ENCODE measurements around the gene MAP3K9.

The MAP3K9 gene

GRCh38 chr14:70742316-70742715 lies 67.0 kb downstream of the MAP3K9 start:
- Mint-ChIP-seq H3K4me1 (ENCODE audit: low read depth) (no peaks in the 10 kb centered on the region), H3K27ac (no peak overlapping the region), H3K9me3 (no peaks in the 10 kb centered on the region), H3K27me3 (no peaks in the 10 kb centered on the region), H3K36me3 (ENCODE audit: low read depth) (no peaks in the 10 kb centered on the region), H3K4me3 (no peak overlapping the region)
- intact Hi-C loops (cut with micrococcal nuclease): no loop called here

GRCh38 chr14:70741482-70741881 lies 67.8 kb downstream of the MAP3K9 start:
- Mint-ChIP-seq H3K27me3 (no peaks in the 10 kb centered on the region), H3K4me3 (no peak overlapping the region), H3K4me1 (ENCODE audit: low read depth) (no peaks in the 10 kb centered on the region), H3K9me3 (no peaks in the 10 kb centered on the region), H3K27ac (no peak overlapping the region), H3K36me3 (ENCODE audit: low read depth) (no peaks in the 10 kb centered on the region)
- intact Hi-C loops (cut with micrococcal nuclease): no loop called here

- intact Hi-C loops (cut with micrococcal nuclease): no loop called here
- Mint-ChIP-seq H3K27ac (no peak overlapping the region), H3K4me3 (no peak overlapping the region), H3K4me1 (ENCODE audit: low read depth) (no peaks in the 10 kb centered on the region), H3K36me3 (ENCODE audit: low read depth) (no peaks in the 10 kb centered on the region), H3K9me3 (no peaks in the 10 kb centered on the region), H3K27me3 (no peaks in the 10 kb centered on the region)
These were observed 74.3 kb downstream of the MAP3K9 start for GRCh38 chr14:70735043-70735442.

DNA sequence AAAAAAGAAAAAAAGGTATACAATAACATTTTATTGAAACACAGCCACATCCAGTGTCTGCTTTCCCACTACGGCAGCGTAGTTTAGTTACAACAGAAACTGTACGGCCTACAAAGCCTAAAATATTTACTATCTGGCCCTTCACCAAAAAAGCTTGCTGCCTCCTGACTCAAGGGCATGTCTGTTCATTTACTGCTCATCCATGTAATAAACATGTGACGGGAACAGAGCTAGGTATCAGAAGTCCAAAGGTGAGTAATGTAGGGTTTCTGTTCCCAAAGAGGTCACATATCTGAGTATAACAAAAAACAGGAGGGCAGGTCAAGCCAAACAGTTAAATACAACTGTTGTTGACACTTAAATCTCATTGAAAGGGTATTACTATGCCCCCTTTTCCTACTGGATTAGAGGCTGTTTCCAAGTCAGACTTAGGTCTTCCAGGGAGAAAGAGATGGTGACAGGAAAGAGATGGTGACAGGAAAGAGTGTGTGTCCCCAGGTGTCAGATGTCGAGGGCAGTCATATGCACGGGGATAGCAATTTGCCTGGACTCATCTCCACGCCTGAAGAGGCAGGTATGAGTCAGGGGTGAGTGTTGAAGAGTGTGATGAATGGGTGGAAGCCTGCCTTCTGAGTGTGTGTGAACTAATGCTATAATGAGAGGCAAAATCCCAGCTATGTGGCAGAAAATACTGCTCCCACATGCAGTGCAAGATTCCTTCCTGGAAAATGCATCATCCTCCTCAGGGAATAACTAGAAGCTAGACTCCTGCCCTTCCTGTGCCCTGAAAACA lies 77.7 kb downstream of the MAP3K9 start:
- H3K27ac Mint-ChIP-seq: no peak overlapping the region
- H3K9me3 Mint-ChIP-seq: no peaks in the 10 kb centered on the region
- no peak overlapping the region for H3K4me3 Mint-ChIP-seq
- no peaks in the 10 kb centered on the region for H3K36me3 Mint-ChIP-seq (ENCODE audit: low read depth)
- no peaks in the 10 kb centered on the region for H3K4me1 Mint-ChIP-seq (ENCODE audit: low read depth)
- no peaks in the 10 kb centered on the region for H3K27me3 Mint-ChIP-seq
- intact Hi-C loops (cut with micrococcal nuclease): no loop called here

DNA sequence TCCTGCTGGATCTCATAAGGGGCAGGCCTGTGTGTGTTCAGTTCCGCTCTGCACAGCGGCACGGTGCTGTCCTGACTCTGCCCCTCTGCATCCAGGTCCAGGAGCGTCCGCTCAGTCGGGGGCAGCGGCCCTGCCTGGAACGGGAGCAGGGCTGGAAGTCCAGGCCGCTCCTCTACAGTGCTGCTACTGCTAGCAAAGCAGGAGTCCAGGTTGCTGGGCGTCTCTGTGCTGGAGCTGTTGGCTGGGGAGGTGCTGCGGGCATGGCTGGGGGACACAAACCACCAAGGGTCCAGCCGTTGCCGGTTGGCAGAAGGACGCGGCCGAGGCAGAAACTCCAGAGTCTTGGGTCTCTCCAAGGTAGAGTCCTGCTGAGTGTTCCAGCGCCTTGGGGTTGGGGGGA lies 78.9 kb downstream of the MAP3K9 start:
- intact Hi-C loops (cut with micrococcal nuclease): no loop called here
- Mint-ChIP-seq H3K4me1 (ENCODE audit: low read depth) (no peaks in the 10 kb centered on the region), H3K9me3 (no peaks in the 10 kb centered on the region), H3K27ac (no peak overlapping the region), H3K27me3 (no peaks in the 10 kb centered on the region), H3K4me3 (no peak overlapping the region), H3K36me3 (ENCODE audit: low read depth) (no peaks in the 10 kb centered on the region)

- Mint-ChIP-seq H3K4me1 (ENCODE audit: low read depth) (no peaks in the 10 kb centered on the region), H3K4me3 (no peak overlapping the region), H3K36me3 (ENCODE audit: low read depth) (no peaks in the 10 kb centered on the region), H3K27ac (no peak overlapping the region), H3K27me3 (peaks cover 2% of the 10 kb centered on the region), H3K9me3 (no peaks in the 10 kb centered on the region)
- intact Hi-C loops (cut with micrococcal nuclease): no loop called here
These were observed 82.5 kb downstream of the MAP3K9 start for GRCh38 chr14:70726651-70727375.

- Mint-ChIP-seq H3K9me3 (no peaks in the 10 kb centered on the region), H3K27me3 (peaks cover 2% of the 10 kb centered on the region), H3K4me1 (ENCODE audit: low read depth) (no peaks in the 10 kb centered on the region), H3K27ac (no peak overlapping the region), H3K36me3 (ENCODE audit: low read depth) (no peaks in the 10 kb centered on the region), H3K4me3 (no peak overlapping the region)
- intact Hi-C loops (cut with micrococcal nuclease): no loop called here
These were observed 84.4 kb downstream of the MAP3K9 start for GRCh38 chr14:70724944-70725343.

DNA sequence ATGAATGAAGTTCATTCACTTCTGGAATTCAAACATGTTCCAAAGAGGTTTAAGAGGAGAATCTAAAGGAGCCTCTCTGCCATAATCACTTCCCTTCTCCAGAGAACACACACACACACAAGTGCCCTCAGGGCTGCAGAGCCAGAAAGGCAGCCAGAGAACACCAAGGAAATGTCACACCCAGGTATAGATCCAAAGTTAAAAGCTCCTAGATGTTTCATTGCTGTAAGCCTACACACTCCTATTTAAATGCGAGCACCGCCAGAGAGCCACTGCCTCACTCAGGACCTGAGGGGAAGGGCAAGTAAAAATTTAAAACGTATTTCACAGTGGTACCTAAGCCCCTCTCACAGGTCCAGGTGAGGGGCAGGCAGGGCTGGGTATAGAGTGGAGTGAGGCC lies 85.2 kb downstream of the MAP3K9 start:
- H3K4me1 Mint-ChIP-seq (ENCODE audit: low read depth): no peaks in the 10 kb centered on the region
- H3K36me3 Mint-ChIP-seq (ENCODE audit: low read depth): no peaks in the 10 kb centered on the region
- intact Hi-C loops (cut with micrococcal nuclease): no loop called here
- H3K27me3 Mint-ChIP-seq: peaks cover 2% of the 10 kb centered on the region
- no peak overlapping the region for H3K4me3 Mint-ChIP-seq
- H3K27ac Mint-ChIP-seq: no peak overlapping the region
- H3K9me3 Mint-ChIP-seq: no peaks in the 10 kb centered on the region

DNA sequence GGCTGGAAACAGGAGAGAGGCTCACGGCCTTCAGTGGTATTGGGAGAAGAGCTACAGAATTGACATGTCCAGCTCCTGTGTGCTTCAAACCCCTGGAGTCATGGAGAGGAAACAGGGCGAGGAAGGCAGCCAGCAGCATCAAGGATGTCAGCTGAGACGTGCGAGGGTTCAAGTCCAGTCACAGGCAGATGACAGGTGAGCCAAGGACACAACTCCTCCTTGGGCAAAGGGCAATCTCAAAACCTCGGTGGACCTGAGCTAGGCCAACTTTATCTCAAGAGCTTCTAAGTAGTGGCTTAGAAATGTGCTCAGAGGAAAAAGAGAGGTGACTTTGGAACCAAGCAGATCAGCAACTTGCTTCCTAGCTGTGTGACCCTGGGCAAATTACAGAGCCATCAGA lies 86.0 kb downstream of the MAP3K9 start:
- H3K36me3 Mint-ChIP-seq (ENCODE audit: low read depth): no peaks in the 10 kb centered on the region
- intact Hi-C loops (cut with micrococcal nuclease): no loop called here
- no peaks in the 10 kb centered on the region for H3K9me3 Mint-ChIP-seq
- peaks cover 2% of the 10 kb centered on the region for H3K27me3 Mint-ChIP-seq
- H3K4me3 Mint-ChIP-seq: no peak overlapping the region
- H3K4me1 Mint-ChIP-seq (ENCODE audit: low read depth): no peaks in the 10 kb centered on the region
- H3K27ac Mint-ChIP-seq: no peak overlapping the region

DNA sequence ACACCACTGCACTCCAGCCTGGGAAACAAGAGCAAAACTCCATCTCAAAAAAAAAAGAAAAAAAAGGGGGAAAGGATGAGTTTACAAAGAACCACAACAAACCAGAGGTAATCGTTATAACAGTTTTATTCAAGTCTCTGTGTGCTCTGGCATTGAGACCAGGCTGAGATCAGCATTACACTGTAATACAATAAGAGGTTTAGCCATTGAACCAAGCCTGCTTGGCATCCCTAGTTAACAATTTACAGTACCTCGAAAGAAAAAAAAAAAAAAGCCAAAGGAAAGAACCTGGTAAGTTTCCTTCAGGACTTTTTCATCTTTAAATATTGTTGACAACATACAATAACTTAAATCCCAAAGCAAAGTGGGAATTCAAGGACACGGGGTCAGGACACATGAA lies 86.9 kb downstream of the MAP3K9 start:
- H3K4me1 Mint-ChIP-seq (ENCODE audit: low read depth): no peaks in the 10 kb centered on the region
- H3K9me3 Mint-ChIP-seq: no peaks in the 10 kb centered on the region
- no peak overlapping the region for H3K27ac Mint-ChIP-seq
- no peaks in the 10 kb centered on the region for H3K36me3 Mint-ChIP-seq (ENCODE audit: low read depth)
- peaks cover 2% of the 10 kb centered on the region for H3K27me3 Mint-ChIP-seq
- intact Hi-C loops (cut with micrococcal nuclease): no loop called here
- H3K4me3 Mint-ChIP-seq: no peak overlapping the region

DNA sequence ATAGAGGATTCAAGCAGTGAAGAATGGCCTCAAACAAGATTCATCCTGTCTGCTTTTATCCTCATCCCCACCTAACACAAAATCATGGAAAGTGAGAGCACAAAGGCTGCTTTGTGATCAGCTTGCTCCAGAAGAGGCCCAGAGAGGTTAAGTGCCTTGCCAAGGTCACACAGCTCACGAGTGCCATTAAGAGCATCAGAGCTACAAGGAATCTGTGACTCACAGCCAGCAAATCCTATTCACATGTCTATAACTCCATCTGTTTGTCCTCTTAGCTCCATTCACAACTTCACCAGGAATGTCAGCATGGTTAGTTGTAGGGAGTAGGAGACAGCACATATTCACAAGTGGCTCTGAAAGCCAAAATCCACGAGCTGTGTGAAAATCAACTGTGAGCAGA lies 87.8 kb downstream of the MAP3K9 start:
- Mint-ChIP-seq H3K9me3 (no peaks in the 10 kb centered on the region), H3K4me3 (no peak overlapping the region), H3K27ac (no peak overlapping the region)

GRCh38 chr14:70718383-70719118 lies 90.8 kb downstream of the MAP3K9 start:
- H3K27ac Mint-ChIP-seq: no peak overlapping the region
- peaks cover 6% of the 10 kb centered on the region for H3K27me3 Mint-ChIP-seq
- H3K36me3 Mint-ChIP-seq (ENCODE audit: low read depth): no peaks in the 10 kb centered on the region
- H3K9me3 Mint-ChIP-seq: no peaks in the 10 kb centered on the region
- no peak overlapping the region for H3K4me3 Mint-ChIP-seq
- intact Hi-C loops (cut with micrococcal nuclease): no loop called here
- peaks cover 7% of the 10 kb centered on the region for H3K4me1 Mint-ChIP-seq (ENCODE audit: low read depth)

More for the DNA sequence above, 87.8 kb downstream of the MAP3K9 start:
- no peaks in the 10 kb centered on the region for H3K36me3 Mint-ChIP-seq (ENCODE audit: low read depth)
- H3K27me3 Mint-ChIP-seq: peaks cover 2% of the 10 kb centered on the region
- intact Hi-C loops (cut with micrococcal nuclease): no loop called here
- H3K4me1 Mint-ChIP-seq (ENCODE audit: low read depth): no peaks in the 10 kb centered on the region

DNA sequence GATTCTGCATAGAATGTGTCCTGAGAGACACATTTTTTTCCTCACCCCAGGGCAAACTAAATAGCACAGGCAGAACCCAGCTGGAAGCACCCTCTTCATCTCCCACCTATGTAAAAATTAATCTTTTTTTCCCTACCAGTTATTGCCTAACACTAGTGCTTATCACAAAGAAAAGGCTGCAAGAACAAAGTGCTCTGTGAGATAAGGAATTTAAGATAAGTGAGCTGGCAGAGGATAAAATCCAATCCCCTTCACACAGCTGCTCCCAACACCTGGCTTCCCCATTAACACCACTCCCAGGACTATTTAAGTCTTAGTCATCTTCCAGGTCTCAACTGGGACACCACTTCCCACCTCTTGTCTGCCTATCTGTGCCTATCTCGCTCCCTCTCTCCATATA lies 92.4 kb downstream of the MAP3K9 start:
- H3K4me3 Mint-ChIP-seq: no peak overlapping the region
- H3K9me3 Mint-ChIP-seq: no peaks in the 10 kb centered on the region
- H3K36me3 Mint-ChIP-seq (ENCODE audit: low read depth): peaks cover 6% of the 10 kb centered on the region
- intact Hi-C loops (cut with micrococcal nuclease): no loop called here
- peaks cover 4% of the 10 kb centered on the region for H3K27me3 Mint-ChIP-seq
- no peak overlapping the region for H3K27ac Mint-ChIP-seq
- H3K4me1 Mint-ChIP-seq (ENCODE audit: low read depth): peaks cover 16% of the 10 kb centered on the region

DNA sequence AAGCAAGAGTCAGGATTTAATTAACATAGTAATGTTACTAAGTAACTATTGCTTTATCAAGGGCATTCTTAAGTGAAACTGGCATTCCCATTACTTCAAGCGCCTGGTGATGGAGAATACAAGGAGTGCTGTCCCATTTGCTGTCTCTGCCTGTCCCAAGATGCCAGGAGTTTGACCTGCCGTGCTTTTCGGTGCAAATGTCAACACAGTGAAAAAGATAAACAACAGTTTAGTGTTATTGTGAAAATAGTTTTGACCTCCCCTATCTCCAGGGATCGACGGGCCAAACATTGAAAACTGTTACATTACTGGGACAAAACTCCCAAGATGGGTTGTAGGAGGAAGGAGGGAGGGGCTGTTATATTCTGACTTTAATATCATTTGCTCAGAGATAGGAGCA lies 92.8 kb downstream of the MAP3K9 start:
- Mint-ChIP-seq H3K27ac (no peak overlapping the region), H3K4me1 (ENCODE audit: low read depth) (peaks cover 16% of the 10 kb centered on the region), H3K9me3 (no peaks in the 10 kb centered on the region), H3K4me3 (no peak overlapping the region), H3K27me3 (peaks cover 4% of the 10 kb centered on the region), H3K36me3 (ENCODE audit: low read depth) (peaks cover 6% of the 10 kb centered on the region)
- intact Hi-C loops (cut with micrococcal nuclease): no loop called here

Measured in dendritic cell treated with granulocyte-macrophage colony-stimulating factor and Interleukin-4, amounts not matched to agents 40 ng/mL and 50 ng/mL, for 4 days (primary cell).